ENCODE measurements around the gene MKKS. TPM values are rescaled to one million over a fixed set of nuclear protein-coding genes. Genes with fewer than 3 reads are reported as not detected.

MKKS gene
- total RNA-seq, 1 experiment from 2014 or later, result 6.4 TPM

GRCh38 chr20:10369723-10370090 lies 64.3 kb downstream of the MKKS start:
- DNase-seq (ENCODE audit: low read depth), result peak; percentile 83

- DNase-seq (ENCODE audit: low read depth), result no peak
Observed at GRCh38 chr20:10368702-10369041, 65.3 kb downstream of the MKKS start.

- DNase-seq (ENCODE audit: low read depth), result no peak
Observed at GRCh38 chr20:10367943-10368701, 65.9 kb downstream of the MKKS start.

- no peak for DNase-seq (ENCODE audit: low read depth)
Observed at GRCh38 chr20:10367693-10367942, 66.4 kb downstream of the MKKS start.

- no peak for DNase-seq (ENCODE audit: low read depth)
Observed at GRCh38 chr20:10366898-10367692, 66.9 kb downstream of the MKKS start.

DNA sequence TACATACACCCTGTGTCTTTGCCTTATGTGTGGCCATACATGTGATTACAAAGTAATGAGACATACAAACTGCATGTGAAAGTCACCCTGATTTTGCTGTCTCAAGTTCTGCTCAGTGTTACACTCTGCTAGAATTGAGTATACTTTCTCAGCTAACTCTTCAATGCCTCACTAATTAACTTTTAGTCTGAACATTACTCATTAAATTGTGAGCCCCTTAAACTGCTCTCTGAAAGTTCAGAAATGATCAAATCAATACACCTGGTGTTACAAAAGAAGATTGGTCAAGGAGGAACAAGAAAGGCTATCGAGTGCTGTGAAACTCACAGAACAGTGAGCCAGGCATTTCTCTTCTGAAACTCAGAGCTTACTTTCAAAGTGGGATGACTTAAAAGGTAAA lies 71.3 kb downstream of the MKKS start:
- no peak for DNase-seq (ENCODE audit: low read depth)

GRCh38 chr20:10360878-10361277 lies 73.1 kb downstream of the MKKS start:
- DNase-seq (ENCODE audit: low read depth), result peak; percentile 64

GRCh38 chr20:10359621-10360040 lies 74.4 kb downstream of the MKKS start:
- DNase-seq (ENCODE audit: low read depth), result peak; percentile 22

DNA sequence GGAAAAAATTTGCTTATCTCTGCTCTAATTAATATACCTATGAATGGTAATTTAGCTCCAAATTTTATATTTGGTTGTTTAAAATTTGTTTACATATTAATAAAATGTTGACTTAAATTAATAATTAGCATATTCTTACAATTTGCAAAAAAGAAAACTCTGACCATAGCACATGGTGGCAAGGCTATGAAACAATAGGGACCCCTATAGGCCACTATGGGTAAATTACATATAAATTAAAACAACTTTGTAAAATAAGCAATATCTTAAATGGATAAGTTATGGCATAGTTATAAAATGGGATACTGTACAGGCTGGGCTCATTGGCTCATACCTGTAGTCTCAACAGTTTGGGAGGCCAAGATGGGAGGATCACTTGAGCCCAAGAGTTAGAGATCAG lies 76.0 kb downstream of the MKKS start:
- no peak for DNase-seq (ENCODE audit: low read depth)

DNA sequence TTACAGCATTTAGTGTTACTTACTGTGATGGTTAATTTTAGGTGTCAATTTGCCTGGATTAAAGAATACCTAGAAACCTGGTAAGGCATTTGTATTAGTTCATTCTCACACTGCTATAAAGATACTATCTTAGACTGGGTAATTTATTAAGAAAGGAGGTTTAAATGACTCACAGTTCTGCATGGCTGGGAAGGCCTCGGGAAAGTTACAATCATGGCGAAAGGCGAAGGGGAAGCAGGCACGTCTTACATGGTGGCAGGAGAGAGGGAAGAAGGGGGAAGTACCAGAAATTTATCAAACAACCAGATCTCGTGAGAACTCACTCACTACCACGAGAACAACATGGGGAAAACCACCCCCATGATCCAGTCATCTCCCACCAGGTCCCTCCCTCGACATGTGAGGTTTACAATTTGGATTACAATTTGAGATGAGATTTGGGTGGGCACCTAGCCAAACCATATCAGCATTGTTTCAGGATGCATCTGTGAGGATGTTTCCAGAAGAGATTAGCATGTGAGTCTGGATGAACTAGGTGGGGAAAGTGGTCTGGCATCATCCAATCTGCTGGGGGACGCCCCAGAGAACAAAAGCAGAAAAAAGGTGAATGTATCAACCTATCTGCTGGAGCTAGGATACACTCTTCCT lies 76.8 kb downstream of the MKKS start:
- peak; percentile 14 for DNase-seq (ENCODE audit: low read depth)

GRCh38 chr20:10356628-10357027 lies 77.4 kb downstream of the MKKS start:
- no peak for DNase-seq (ENCODE audit: low read depth)

DNA sequence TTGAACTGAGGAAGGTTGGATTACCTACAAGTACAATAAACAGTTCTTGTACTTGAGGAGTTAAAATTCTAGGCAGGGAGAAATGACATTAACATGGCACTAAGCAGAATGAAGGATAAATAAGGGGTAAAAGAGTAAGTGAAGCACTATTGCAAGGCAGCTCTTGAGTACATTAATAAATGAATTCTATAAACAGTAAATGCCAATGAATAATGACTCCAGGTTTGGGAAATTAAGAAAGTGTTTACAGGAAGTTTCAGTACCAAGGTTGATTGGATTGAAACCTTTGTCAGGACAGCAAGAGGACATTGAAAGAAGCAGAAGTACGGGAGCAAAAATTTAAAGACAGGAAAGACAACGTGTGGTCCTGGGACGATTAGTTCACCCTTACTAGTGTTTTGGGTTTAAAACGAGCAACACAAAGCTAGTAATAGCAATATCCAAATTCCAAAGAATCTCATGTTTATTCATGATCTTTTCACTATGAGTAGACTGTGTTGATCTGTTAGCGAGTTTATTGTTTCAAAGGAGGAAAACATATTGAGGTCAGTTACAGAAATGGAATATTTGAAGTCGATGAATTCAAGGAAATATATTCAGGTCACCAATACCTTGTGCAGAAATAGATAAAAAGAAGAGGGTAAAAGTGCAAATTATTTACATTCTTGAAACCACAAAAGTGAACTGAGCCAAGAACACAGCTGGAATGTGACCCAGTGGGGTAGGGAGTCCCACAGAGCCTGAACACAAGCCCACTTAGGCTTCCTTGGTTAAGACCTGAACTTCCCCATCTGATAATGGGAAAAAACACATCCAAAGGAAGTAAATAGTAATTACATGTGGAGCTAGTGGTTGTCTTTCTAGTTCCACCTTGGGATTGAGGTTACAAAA lies 80.8 kb downstream of the MKKS start:
- DNase-seq (ENCODE audit: low read depth), result peak; percentile 55

Other genes starting within 250 kb of the MKKS start
- gene SNAP25, start 215.4 kb downstream of the MKKS start, total RNA-seq (2014; rRNA removed; shearing (Covaris generic)), result 0.09 and 0.80 TPM in 2 replicates
- 3.1 and 3.6 TPM in 2 replicates for gene SLX4IP, start 1.1 kb upstream of the MKKS start, total RNA-seq (2014; rRNA removed; shearing (Covaris generic))
- 61.3 and 62.5 TPM in 2 replicates for gene JAG1, start 239.8 kb upstream of the MKKS start, total RNA-seq (2014; rRNA removed; shearing (Covaris generic))

All from Daoy (cell line).